Stimulated activated naive CD8-positive, alpha-beta T cell treated with anti-CD3 and anti-CD28 coated beads, Interleukin-15, amount 100 ng/mL, for 72 hours (primary cell): ENCODE results near the gene JADE3.

Source experiments
- ATAC-seq: fragments of 150-1000 bp; cut with Tn5 transposase; 2 replicates; pipeline ENCODE4 v1.10.0; 2021; ENCODE audit warnings: mild to moderate bottlenecking, moderate library complexity
- DNase-seq, 2 donors: peaks; one replicate each; pipeline ENCODE4 v3.0.0; 2021 to 2022
- H3K27ac Mint-ChIP-seq, 2 donors: one replicate each; pipeline ENCODE4 v1.8.0; 2022; ENCODE audit warnings: mild to moderate bottlenecking in 2 of 2, mixed read lengths in 2 of 2, moderate library complexity in 2 of 2
- H3K27me3 Mint-ChIP-seq: one replicate; pipeline ENCODE4 v1.8.0; 2022; ENCODE audit warnings: mixed read lengths
- H3K4me1 Mint-ChIP-seq: one replicate; pipeline ENCODE4 v1.8.0; 2022; ENCODE audit warnings: mild to moderate bottlenecking, mixed read lengths
- H3K4me3 Mint-ChIP-seq, 2 donors: one replicate each; pipeline ENCODE4 v1.8.0; 2022; ENCODE audit warnings: mild to moderate bottlenecking in 2 of 2, mixed read lengths in 2 of 2, moderate library complexity in 1 of 2
- H3K9me3 Mint-ChIP-seq, 2 donors: one replicate each; pipeline ENCODE4 v1.8.0; 2022; ENCODE audit warnings: mixed read lengths in 2 of 2

JADE3 gene

GRCh38 chrX:46912098-46912602 lies at the start of gene JADE3:
TSS of gene JADE3 (plus strand) at chrX:46912421. CDS start at chrX:46984895, 72,474 bp downstream.
- H3K27me3 Mint-ChIP-seq = peaks cover 69% of the 10 kb centered on the region
- H3K27ac Mint-ChIP-seq = no peak within 1 kb of the TSS
- peaks cover 8% of the 10 kb centered on the region for H3K4me1 Mint-ChIP-seq
- H3K4me3 Mint-ChIP-seq = peak within 1 kb of the TSS; percentile 76 to 80
- DNase-seq = peak; percentile 12 to 22
- H3K9me3 Mint-ChIP-seq = no peaks in the 10 kb centered on the region
- ATAC-seq = peak; percentile 59

GRCh38 chrX:46863072-46863471 lies 49.1 kb upstream of the JADE3 start:
- DNase-seq (no peak), ATAC-seq (no peak)
- no peaks in the 10 kb centered on the region for H3K27me3 Mint-ChIP-seq
- H3K4me3 Mint-ChIP-seq = no peak overlapping the region
- H3K27ac Mint-ChIP-seq = no peak overlapping the region
- H3K9me3 Mint-ChIP-seq = no peaks in the 10 kb centered on the region
- H3K4me1 Mint-ChIP-seq = no peaks in the 10 kb centered on the region

- H3K9me3 Mint-ChIP-seq = no peaks in the 10 kb centered on the region
- ATAC-seq = no peak
- no peak overlapping the region for H3K4me3 Mint-ChIP-seq
- no peaks in the 10 kb centered on the region for H3K4me1 Mint-ChIP-seq
- H3K27ac Mint-ChIP-seq = no peak overlapping the region
- H3K27me3 Mint-ChIP-seq = no peaks in the 10 kb centered on the region
- DNase-seq = no peak
These were observed 47.6 kb upstream of the JADE3 start for GRCh38 chrX:46864606-46865005.

GRCh38 chrX:46865281-46865680 lies 46.9 kb upstream of the JADE3 start:
- Mint-ChIP-seq H3K27me3 (no peaks in the 10 kb centered on the region), H3K9me3 (no peaks in the 10 kb centered on the region), H3K4me3 (no peak overlapping the region), H3K4me1 (no peaks in the 10 kb centered on the region), H3K27ac (no peak overlapping the region)
- DNase-seq = no peak
- no peak for ATAC-seq

GRCh38 chrX:46866726-46867125 lies 45.5 kb upstream of the JADE3 start:
- H3K4me1 Mint-ChIP-seq = no peaks in the 10 kb centered on the region
- H3K27ac Mint-ChIP-seq = no peak overlapping the region
- H3K4me3 Mint-ChIP-seq = no peak overlapping the region
- ATAC-seq (no peak), DNase-seq (no peak)
- no peaks in the 10 kb centered on the region for H3K27me3 Mint-ChIP-seq
- no peaks in the 10 kb centered on the region for H3K9me3 Mint-ChIP-seq

GRCh38 chrX:46873746-46874145 lies 38.5 kb upstream of the JADE3 start:
- no peak for ATAC-seq
- H3K27ac Mint-ChIP-seq = no peak overlapping the region

GRCh38 chrX:46876901-46877300 lies 35.3 kb upstream of the JADE3 start:
- no peak overlapping the region for H3K4me3 Mint-ChIP-seq
- peaks cover 10% of the 10 kb centered on the region for H3K4me1 Mint-ChIP-seq
- no peaks in the 10 kb centered on the region for H3K27me3 Mint-ChIP-seq
- no peak for ATAC-seq
- H3K27ac Mint-ChIP-seq = no peak overlapping the region
- no peak for DNase-seq
- no peaks in the 10 kb centered on the region for H3K9me3 Mint-ChIP-seq

More at GRCh38 chrX:46873746-46874145, 38.5 kb upstream of the JADE3 start:
- Mint-ChIP-seq H3K4me3 (no peak overlapping the region), H3K4me1 (peaks cover 10% of the 10 kb centered on the region), H3K27me3 (no peaks in the 10 kb centered on the region), H3K9me3 (no peaks in the 10 kb centered on the region)
- DNase-seq = no peak

- ATAC-seq = no peak
- DNase-seq = no peak
- Mint-ChIP-seq H3K27me3 (no peaks in the 10 kb centered on the region), H3K4me1 (peaks cover 5% of the 10 kb centered on the region), H3K4me3 (no peak overlapping the region), H3K9me3 (no peaks in the 10 kb centered on the region), H3K27ac (no peak overlapping the region)
These were observed 30.0 kb upstream of the JADE3 start for GRCh38 chrX:46882266-46882665.

GRCh38 chrX:46884799-46885198 lies 27.4 kb upstream of the JADE3 start:
- H3K9me3 Mint-ChIP-seq = no peaks in the 10 kb centered on the region
- H3K27ac Mint-ChIP-seq = no peak overlapping the region
- no peaks in the 10 kb centered on the region for H3K4me1 Mint-ChIP-seq
- DNase-seq = no peak
- H3K27me3 Mint-ChIP-seq = no peaks in the 10 kb centered on the region
- ATAC-seq = no peak
- H3K4me3 Mint-ChIP-seq = no peak overlapping the region

- no peak for ATAC-seq
These were observed 14.0 kb upstream of the JADE3 start for GRCh38 chrX:46898207-46898606.

GRCh38 chrX:46903458-46904242 lies 8.6 kb upstream of the JADE3 start:
- peaks cover 9% of the 10 kb centered on the region for H3K27me3 Mint-ChIP-seq
- peak overlapping the region; percentile 45 to 71 for H3K4me3 Mint-ChIP-seq
- DNase-seq = peak; percentile 20 to 52
- H3K27ac Mint-ChIP-seq = no peak overlapping the region
- peaks cover 6% of the 10 kb centered on the region for H3K4me1 Mint-ChIP-seq
- ATAC-seq = peak; percentile 99
- H3K9me3 Mint-ChIP-seq = no peaks in the 10 kb centered on the region

More at GRCh38 chrX:46898207-46898606, 14.0 kb upstream of the JADE3 start:
- Mint-ChIP-seq H3K27ac (peak overlapping the region in 1 of 2 donors; percentile 22), H3K27me3 (no peaks in the 10 kb centered on the region), H3K4me3 (no peak overlapping the region), H3K9me3 (no peaks in the 10 kb centered on the region), H3K4me1 (no peaks in the 10 kb centered on the region)
- no peak for DNase-seq

- Mint-ChIP-seq H3K27ac (no peak overlapping the region), H3K9me3 (no peaks in the 10 kb centered on the region), H3K27me3 (peaks cover 10% of the 10 kb centered on the region), H3K4me1 (peaks cover 6% of the 10 kb centered on the region), H3K4me3 (no peak overlapping the region)
- ATAC-seq (no peak), DNase-seq (no peak)
These were observed 7.6 kb upstream of the JADE3 start for GRCh38 chrX:46904626-46905025.

GRCh38 chrX:46910415-46910814 lies 1.8 kb upstream of the JADE3 start:
- ATAC-seq = no peak
- DNase-seq = no peak
- no peak overlapping the region for H3K4me3 Mint-ChIP-seq
- peaks cover 52% of the 10 kb centered on the region for H3K27me3 Mint-ChIP-seq
- no peak overlapping the region for H3K27ac Mint-ChIP-seq
- H3K4me1 Mint-ChIP-seq = peaks cover 8% of the 10 kb centered on the region
- H3K9me3 Mint-ChIP-seq = no peaks in the 10 kb centered on the region

GRCh38 chrX:46912603-46913491 lies 626 bp downstream of the JADE3 start:
- peak; percentile 83 for ATAC-seq
- DNase-seq = peak; percentile 17 to 34
- peaks cover 8% of the 10 kb centered on the region for H3K4me1 Mint-ChIP-seq
- H3K27me3 Mint-ChIP-seq = peaks cover 74% of the 10 kb centered on the region
- peak overlapping the region; percentile 76 to 80 for H3K4me3 Mint-ChIP-seq
- H3K27ac Mint-ChIP-seq = no peak overlapping the region
- no peaks in the 10 kb centered on the region for H3K9me3 Mint-ChIP-seq

- Mint-ChIP-seq H3K27ac (no peak overlapping the region), H3K4me3 (peak overlapping the region; percentile 76 to 80), H3K27me3 (peaks cover 69% of the 10 kb centered on the region), H3K9me3 (no peaks in the 10 kb centered on the region), H3K4me1 (peaks cover 8% of the 10 kb centered on the region)
- no peak for ATAC-seq
- DNase-seq = no peak
These were observed 1.4 kb downstream of the JADE3 start for GRCh38 chrX:46913667-46914066.

- Mint-ChIP-seq H3K4me3 (no peak overlapping the region), H3K27me3 (peaks cover 53% of the 10 kb centered on the region), H3K27ac (no peak overlapping the region), H3K4me1 (peaks cover 8% of the 10 kb centered on the region), H3K9me3 (no peaks in the 10 kb centered on the region)
- ATAC-seq (no peak), DNase-seq (no peak)
These were observed 4.1 kb downstream of the JADE3 start for GRCh38 chrX:46916273-46916672.
